Activated CD8-positive, alpha-beta memory T cell treated with anti-CD3 and anti-CD28 coated beads for 4 hours (primary cell): ENCODE measurements around the gene FAM181A.

Source experiments
- DNase-seq, 2 donors: peaks; one replicate each; pipeline ENCODE4 v3.0.0-alpha.2; 2020; ENCODE audit warnings: low read depth in 2 of 2

Gene FAM181A

DNA sequence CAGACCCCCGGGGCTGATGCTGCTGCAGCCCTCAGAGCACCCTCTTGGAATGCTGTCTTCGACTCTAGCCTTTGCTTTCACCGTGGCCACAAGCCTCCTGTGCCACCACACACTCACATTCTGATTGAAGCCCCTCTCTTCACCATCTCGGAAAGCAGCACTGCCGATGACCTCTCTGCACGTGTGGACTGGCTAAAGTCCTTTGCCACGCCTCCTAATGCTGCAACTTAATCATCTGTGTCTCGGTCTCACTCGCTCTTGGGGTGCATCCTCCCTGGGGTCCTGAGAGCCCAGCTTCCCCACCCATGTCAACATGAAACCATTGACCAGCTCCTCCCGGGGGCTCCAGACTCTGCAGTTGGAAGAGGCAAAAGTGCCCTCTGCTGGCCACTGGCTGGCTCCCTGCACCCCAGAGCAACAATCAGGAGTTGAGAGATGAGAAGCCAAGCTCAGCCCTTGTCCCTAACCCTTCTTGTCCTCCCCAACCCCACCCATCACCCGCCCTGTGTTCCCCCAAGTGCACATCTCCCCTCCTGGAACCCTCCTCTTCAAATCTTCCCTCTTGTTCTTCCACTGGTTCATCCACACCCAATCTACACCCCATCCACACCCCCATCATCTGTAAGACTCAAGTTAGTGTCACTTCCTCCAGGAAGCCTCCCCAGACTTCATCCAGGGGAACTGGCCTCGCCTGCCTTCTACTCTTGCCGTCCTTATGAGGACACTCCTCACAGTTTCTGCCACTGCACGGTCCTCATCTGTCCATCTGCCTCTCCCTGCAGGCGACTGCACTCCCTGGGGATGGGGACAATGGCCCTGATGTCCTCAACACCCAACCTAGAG lies 23.6 kb upstream of the FAM181A start:
- no peak for DNase-seq

DNA sequence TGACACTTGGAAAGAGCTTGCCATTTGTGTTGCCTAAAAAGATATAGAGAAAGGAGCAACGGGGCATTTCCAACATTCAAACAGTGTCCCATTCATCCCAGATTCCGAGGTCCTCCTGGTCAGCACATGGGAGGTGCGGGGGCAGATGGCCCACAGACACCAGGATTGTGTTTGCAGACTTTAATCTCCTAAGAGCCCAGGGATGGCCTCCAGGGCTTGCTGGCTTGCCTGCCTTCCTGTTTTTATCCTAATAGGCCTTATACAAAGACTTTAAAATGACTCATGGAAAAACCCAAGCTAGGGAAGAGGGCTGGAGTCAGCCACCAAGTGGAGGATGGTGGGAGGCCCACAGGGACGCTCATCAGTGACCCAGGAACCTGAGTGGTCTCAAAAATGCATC lies 21.5 kb upstream of the FAM181A start:
- no peak for DNase-seq

DNA sequence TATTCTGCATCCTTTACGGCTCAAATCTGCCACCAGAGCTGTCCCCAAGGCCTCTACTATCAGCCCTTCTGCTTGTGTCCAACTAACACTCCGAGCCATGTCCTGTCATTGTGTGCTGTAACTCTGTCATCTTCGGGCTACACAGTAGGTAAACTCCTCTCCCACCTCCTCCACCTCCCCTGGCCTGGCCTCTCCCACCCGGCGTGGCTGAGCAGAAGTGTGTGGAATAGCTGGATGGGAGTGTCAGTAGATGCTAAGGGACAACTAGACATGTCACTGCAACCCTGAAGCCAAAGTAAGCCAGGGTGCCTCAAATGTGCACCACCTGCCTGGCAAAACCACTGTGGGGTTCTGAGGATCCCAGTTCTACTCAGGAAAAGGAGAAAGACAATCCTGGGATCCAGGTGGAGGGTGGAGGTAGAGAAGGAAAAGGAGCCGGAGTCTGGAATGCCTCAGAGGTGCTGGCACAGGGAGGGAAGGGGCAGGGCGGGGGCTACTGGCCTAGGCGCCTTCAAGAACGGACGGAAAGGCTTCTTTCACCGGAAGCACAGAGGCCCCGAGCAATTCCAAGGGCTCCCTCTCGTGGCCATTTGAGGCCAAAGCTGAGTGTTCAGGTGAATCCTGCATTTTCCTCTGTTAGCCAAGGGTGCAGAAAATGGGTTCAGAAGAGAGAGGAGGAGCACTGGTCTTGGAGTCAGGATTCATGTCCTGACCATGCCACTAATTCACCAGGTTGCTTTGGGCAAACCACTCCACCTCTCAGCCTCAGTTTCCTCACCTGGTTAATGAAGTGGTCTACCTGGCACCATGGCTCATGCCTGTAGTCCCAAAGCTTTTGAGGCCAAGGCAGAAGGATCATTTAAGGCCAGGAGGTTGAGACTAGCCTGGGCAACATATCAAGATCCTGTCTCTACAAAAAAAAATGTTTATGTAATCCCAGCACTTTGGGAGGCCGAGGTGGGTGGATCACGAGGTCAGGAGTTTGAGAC lies 20.5 kb upstream of the FAM181A start:
- DNase-seq = peak in 1 of 2 donors; percentile 16

DNA sequence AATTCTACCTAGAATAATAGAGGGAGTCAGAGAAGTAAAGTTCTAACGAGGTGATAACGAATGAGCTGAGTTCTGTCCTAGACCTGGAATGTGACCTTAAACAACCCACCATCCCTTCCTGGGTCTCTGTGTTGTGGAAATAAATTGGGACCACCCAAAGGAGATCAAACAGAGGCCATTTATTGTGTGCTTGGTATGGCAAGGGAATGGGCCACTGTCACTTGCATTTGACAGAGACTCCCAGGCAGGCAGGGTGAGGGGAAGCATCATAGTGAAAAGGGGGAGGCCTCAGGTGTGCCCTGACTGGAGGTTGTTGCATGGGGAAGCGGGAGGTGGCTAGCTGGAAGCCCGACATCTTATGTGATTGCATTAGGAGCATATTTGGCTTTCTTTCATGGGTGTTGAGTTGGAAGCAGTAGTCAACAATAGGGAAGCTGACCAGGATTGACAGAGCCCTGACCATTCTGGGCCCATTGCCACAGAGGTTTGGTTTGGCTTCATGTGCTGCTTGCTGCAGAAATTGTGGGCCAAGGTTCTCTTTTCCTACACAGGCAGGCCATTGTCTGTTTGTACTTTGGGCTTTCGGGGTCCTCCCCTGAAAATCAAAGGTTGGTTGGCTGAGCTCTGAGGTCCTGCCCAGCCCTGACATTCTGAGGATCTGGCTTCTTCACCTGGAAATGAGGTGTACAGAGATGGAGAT lies 17.6 kb upstream of the FAM181A start:
- no peak for DNase-seq

DNA sequence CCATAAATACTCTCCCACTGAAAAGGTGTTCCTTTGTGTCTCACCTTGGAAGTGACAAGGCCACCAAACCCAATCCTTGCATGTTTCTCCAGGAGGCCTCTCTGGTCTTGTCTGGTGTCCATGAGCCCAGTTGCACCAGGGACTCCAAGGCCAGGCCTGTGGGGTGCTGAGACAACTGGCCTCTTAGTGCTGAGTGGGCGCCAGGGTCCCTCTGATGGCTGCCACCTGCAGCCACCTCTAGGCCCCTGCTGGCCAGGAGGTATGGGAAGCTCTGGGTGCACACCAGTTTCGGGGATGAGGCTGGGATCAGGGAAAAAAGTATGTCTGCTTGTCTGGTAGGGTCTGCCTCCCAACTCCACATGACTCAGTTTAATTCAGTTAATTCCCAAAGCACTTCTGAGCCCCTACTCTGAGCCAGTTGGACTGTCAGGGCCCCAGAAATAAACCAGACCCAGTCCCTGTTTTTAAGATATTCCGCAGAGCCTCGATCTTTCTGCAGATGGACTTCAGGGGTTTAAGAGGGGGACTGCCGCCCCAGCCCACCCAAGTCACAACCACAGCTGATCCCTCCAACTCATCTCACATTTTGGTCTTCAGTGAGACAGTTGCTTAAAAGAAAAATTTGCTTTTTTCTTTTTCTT lies 15.0 kb upstream of the FAM181A start:
- no peak for DNase-seq

DNA sequence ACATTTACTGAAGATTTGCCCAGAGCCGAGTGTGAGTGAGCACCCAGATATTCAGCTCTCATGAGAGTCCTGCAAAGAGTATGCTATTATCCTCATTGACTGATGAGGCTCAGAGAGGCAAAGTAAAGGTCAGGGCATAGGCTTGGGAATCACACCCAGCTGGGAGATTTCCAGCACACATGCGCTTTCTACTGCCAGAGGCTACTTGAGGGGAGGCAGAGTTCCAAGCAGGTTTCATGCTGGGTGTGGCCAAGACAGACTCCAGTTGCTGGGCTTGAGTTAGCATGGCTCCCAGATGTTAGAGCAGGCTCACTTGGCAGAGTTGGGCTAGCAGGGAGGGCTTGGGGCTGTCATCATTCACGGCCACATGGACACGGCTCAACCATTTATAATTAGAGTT lies 14.4 kb upstream of the FAM181A start:
- no peak for DNase-seq

DNA sequence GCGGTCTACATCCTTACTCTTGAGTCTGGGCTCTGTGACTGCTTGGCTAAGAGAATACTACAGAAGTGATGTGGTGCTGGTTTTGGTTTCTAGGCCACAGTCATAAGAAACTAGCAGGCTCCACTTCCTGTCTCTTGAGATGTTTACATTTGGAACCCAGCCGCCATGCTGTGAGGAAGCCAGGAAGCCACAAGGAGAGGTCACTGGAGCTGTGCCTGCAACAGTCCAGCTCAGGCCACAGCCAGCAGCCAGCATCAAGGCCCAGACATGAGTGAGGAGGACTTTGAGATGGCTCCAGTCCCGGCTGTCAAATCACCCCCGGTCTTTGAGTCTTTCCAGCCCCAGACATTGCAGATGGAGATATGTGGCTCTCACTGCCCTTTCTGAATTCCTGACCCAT lies 12.9 kb upstream of the FAM181A start:
- no peak for DNase-seq

DNA sequence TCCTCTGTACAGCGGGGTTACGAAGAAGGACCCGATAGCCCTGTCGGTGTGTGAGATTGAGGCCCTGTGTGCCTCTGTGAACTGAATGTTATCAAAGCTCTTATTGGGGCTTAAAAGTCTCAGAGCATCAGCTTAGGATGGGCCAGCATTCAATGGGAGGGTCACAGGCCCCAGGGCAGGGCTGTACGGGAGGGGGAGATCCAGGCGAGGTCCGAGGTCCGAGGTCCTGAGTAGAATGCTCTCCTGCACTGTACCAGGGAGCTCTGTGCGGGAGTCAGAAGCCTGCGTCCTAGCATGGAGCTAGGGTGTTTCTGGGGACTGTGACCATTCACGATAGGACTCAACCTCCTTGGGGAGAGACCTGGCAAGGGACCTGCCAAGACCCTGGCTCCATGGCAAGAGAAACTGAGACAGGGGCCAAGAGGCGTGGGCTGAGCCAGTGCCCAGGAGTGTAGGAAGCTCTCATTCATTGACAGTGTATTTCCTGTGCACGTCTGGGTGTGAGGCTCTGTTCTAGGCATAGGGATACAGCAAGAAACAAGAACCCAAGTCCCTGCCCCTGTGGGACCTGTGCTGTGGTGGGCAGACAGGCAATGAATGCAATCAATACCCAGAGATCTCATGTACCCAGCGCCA lies 12.0 kb upstream of the FAM181A start:
- no peak for DNase-seq

DNA sequence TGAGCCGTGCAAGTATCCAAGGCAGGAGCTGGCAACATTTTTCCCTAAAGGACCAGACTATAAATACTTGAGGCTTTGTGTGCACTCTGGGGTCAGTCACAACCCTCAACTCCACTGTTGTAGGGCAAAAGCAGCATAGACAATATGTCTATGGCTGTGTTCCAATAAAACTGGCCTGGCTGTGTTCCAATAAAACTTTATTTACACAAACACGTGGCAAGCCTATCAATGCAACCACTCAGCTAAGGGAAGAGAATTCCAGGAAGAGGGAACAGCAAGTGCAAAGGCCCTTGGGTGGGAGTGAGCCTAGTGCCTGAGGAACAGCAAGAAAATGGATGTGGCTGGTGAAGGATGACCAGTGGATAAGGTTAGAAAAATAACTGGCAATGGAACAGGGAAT lies 11.3 kb upstream of the FAM181A start:
- DNase-seq = no peak

DNA sequence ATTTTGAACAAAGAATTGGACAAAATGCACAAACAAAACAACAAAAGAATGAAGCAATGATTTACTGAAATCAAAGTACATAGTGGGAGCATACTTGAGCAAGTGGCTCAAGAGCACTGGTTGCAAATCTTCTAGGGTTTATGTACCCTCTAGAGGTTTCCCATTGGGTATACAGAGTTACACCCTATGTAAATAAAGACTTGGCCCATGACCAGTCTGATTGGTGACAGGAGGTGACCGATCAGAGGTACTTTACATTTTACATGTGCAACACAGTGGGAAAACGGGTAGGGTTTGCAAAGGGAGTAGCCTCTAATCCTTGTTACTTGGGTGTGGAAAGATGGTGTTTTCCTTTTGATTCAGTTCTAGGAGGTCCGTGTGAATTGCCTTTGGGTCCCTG lies 10.6 kb upstream of the FAM181A start:
- no peak for DNase-seq

DNA sequence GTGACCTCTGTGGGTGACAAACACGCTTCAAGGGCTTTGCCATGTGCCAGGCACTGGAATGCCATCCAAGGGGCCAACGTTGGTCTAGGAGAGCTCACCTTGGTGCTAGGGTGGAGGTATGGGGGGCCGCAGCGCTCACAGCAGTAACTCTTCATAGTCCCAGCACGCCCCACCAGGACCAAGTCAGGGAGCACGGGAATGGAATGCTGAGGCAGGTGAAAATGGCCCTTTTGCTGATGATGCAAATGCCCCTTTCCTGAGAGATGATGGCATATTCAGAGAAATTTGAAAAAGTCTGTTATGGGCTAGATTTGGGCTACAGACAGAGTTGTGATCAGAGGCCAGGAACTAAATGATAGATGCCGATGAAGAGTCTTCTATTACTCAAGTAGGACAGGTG lies 10.0 kb upstream of the FAM181A start:
- DNase-seq = no peak

DNA sequence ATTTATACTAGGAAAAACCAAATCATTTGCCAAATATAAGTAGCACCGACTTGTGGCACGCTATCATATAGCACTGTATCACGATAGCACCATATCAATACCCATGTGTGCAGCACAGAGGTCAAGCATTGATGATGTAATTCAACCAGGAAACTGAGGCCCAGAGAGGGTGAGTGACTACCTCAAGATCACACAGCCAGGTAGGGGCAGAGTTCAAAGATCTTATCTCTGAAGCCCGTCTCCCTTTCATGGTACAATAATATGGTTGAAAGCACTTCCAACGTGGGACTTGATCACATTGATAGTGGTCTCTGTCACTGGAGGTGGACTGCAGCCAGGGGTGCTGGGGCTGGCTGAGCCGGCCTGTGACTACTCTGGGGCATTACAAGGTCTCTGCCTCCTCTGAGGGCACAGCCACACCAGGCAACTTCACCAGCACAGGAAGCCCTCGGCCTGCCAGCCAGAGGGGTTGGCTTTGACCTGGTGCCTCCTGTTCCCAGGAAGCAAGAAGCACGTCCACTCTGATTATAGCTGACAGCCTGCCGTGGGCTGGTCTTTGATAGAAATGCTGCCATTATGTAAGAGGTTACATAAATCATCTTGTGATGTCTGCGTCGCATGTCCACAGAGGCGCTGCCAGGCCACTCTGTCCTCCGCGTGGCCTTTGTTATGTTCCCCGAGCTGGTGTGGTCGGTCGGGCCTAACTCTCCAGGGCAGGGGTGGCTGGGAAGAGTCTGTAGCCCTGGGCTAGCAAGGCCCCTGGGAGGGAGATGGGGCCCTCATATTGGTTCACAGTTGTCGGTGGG lies 5.9 kb upstream of the FAM181A start:
- no peak for DNase-seq

DNA sequence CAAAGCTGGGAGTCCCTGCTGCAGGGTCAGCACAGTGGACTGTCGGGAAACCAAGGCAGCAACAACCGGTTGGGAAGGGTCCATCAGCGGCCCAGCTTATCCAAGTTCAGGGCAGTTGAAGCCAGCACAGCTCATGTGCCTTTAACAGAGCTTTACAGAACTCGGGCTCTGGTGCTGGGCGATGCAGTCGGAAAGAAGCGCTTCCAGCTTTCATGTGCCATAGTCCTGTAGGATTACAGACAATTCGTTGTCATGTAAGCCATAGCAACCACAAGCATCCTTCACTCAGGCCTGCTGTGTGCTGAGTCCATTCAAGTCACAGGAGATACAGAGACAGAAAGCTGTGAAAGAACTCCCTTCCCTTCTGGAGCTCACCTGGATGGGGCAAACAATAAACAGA lies 3.5 kb upstream of the FAM181A start:
- no peak for DNase-seq

DNA sequence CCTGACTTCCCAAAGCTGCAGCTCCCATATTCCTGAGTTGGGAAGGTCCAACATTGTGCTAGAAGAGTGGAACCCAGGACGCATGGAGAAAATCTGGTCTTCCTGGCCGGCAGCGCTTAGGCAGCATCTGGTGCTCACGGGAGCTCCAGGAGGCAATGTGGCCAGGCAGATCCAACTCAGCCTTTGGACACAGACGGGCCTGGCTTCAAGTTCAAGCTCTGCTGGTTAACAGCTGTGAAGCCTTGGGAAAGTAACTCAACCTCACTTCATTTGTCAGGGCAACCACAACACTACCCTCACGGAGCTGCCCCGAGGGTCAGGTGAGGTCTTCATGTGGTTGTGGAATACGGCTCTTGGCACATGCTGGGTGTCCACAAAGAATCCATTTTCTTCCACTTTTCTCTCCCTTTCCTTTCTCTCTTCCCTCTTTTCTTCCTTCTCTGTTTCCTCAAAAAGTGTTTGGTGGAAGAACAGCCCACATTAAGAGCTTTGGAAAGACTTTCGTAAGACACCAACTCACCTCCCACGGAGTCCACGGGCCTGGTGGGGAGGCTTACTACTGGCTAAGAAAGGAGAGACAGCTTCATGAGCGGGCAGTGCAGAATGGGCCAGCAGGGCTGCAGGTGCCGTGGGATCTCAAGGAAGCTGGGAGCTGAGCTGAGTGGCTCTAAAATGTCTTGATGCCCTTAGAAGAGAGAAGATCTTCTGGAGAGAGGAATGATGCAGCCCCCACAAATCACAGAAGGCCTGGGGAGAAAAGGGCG lies 2.4 kb upstream of the FAM181A start:
- no peak for DNase-seq

DNA sequence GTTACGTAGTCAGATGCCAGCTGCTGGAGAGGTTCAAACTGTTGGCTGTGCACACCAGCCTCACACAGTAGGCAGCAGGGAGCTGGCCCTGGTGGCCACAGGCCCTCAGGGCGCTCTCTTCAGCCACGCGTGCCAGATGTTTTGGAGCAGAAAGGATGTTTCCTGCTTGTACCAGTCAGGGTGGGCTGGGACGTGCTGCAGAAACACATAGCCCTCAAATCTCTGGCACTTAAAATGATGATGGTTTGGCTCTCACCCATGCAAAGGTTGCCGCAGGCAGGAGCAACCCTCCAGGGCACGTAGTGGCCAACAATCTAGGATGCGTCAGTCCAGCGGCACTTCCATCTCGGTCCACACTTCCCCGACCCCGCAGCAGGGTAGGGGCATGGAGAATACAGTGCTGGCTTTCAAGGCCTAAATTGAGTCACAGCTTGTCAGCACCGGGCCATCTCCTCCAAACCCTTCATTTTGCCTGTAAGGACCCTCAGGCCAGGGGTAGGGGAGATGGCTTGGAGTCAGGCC lies 1.7 kb upstream of the FAM181A start:
- no peak for DNase-seq

DNA sequence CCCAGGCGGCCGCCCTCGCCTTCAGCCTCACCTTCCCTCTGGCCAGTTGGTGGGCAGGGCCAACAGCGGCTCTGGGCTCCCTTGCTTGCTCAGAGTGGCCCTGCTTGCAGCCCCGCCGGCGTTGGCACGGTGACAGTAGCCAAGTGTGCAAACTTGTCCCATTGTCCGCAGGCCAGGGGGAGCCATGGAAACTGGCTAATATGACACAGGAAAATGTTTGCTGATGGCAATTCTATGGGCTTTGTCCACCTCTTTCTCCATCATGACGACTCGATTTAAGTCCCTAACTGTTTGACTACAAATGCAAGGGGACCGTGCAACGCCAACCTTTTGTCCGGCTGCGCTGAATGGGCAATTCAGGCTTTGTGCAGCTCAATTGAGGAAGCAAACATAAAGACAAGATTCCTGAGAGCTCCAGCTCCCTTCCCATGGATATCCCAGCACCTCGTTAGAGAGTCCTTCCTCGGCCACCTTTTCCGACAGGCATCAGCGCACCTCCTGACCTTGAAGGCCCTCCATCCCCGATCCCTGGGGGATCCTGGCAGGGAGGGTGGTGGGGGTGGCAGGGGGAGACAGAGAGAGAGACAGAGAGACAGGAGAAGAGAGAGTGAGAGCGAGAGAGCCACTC lies 785 bp upstream of the FAM181A start:
- DNase-seq = no peak

DNA sequence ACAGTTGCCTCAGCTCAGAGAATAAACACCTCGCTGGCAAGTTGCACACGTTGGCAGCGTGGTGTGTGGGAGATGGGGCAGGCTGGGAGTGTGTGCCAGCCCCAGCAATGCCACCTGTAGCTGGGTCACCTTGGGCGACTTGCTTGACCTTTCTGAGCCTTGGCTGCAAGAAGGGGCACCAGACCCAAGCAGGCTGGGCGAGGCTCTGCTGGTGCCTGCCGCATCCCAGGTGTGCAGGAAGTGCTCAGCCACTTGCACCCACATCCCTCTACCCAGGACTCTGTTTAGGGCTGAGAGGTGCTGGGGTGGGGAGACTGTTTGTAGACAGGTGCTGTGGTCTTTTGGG lies 629 bp downstream of the FAM181A start:
- DNase-seq = no peak

DNA sequence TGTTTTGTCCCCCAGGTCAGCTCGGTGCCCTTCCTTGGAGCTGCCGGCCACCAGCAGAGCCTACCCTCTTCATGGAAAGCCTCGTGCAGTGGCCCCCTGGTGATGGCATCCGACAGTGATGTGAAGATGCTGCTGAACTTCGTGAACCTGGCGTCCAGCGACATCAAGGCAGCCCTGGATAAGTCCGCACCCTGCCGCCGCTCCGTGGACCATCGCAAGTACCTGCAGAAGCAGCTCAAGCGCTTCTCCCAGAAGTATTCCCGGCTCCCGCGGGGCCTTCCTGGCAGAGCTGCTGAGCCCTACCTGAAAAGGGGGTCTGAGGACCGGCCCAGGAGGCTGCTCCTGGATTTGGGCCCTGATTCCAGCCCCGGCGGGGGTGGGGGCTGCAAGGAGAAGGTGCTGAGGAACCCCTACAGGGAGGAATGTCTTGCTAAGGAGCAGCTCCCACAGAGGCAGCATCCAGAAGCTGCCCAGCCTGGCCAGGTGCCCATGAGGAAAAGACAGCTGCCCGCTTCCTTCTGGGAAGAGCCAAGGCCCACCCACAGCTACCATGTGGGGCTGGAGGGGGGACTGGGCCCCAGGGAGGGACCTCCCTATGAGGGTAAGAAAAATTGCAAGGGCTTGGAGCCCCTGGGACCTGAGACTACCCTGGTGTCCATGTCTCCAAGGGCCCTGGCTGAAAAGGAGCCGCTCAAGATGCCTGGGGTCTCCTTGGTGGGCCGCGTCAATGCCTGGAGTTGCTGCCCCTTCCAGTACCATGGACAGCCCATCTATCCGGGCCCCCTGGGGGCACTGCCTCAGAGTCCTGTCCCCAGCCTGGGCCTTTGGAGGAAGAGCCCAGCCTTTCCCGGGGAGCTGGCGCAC lies 1.3 kb downstream of the FAM181A start:
- DNase-seq = no peak
